ENCODE measurements around the gene STX1A.

Gene STX1A

DNA sequence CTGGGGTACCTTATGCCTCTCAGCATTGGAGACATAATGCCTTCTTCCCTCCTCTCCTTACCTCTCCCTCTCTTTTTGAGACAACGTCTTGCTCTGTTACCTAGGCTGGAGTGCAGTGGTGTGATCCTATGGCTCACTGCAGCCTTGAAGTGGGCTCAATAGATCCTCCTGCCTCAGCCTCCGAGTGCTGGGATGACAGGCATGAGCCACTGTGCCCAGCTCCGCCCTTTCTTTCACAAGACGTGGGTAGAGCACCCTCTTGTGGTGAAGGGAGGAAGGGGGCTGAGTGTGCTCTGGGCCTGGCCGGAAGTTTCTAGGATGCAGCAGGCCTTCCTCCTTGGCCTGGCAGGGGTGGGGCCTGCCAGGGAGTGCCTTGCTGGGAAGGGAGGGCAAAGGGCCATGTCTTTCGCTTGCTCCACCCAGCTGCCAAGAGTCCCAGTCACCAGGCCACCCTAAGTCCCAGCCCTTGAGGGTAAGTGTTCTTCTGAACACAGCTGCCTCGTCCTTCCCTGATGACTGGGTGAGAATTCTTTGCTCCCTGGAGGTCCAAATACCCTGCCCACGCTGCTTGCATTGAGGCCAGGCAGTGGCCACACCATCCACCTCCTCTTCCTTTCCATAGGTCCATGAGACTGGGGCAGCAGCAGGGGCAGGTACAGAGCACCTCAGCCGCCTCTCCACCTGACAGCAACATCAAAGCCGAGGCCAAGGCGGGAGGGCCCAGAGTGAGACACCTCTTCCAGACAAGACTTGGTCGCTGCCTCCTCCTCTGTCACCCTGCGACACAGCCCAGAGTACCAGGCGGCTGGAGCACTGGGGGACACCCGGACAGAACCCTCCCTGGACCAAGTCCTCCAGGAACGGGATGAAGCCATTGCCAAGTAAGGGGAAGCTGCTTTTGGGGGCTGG lies 15.4 kb upstream of the STX1A start:
- TF ChIP-seq, protein P1, sequence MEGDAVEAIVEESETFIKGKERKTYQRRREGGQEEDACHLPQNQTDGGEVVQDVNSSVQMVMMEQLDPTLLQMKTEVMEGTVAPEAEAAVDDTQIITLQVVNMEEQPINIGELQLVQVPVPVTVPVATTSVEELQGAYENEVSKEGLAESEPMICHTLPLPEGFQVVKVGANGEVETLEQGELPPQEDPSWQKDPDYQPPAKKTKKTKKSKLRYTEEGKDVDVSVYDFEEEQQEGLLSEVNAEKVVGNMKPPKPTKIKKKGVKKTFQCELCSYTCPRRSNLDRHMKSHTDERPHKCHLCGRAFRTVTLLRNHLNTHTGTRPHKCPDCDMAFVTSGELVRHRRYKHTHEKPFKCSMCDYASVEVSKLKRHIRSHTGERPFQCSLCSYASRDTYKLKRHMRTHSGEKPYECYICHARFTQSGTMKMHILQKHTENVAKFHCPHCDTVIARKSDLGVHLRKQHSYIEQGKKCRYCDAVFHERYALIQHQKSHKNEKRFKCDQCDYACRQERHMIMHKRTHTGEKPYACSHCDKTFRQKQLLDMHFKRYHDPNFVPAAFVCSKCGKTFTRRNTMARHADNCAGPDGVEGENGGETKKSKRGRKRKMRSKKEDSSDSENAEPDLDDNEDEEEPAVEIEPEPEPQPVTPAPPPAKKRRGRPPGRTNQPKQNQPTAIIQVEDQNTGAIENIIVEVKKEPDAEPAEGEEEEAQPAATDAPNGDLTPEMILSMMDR (IDR thresholded peaks at IDR 0.05; ENCODE audit: extremely low read depth, missing control alignments), result peak; percentile 66
- DNase-seq (ENCODE audit: low spot score), result peak; percentile 71

GRCh38 chr7:73732397-73732796 lies 12.9 kb upstream of the STX1A start:
- TF ChIP-seq, protein P1 (IDR thresholded peaks at IDR 0.05; ENCODE audit: extremely low read depth, missing control alignments), result no peak
- no peak for DNase-seq (ENCODE audit: low spot score)

- no peak for DNase-seq (ENCODE audit: low spot score)
- TF ChIP-seq, protein P1 (IDR thresholded peaks at IDR 0.05; ENCODE audit: extremely low read depth, missing control alignments), result no peak
These were observed 11.0 kb upstream of the STX1A start for GRCh38 chr7:73730485-73730884.

DNA sequence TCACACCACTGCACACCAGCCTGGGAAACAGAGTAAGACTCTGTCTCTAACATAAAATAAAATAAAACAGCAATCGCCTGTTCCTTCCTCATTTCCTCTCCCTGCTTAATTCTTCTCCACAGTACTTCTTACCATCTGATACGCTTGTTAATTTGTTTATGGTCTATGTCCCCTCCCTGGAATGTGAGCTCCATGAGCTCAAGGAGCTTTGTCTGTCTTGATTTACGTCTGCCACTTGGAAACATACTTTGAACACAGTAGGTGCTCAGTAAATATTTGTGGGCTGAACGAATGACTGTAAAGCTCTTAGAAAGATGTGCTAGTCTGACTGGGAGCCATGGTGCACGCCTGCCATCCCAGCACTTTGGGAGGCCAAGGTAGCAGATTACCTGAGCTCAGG lies 9.1 kb upstream of the STX1A start:
- TF ChIP-seq, protein P1 (IDR thresholded peaks at IDR 0.05; ENCODE audit: extremely low read depth, missing control alignments), result no peak
- no peak for DNase-seq (ENCODE audit: low spot score)

- DNase-seq (ENCODE audit: low spot score), result no peak
- TF ChIP-seq, protein P1 (IDR thresholded peaks at IDR 0.05; ENCODE audit: extremely low read depth, missing control alignments), result no peak
These were observed 8.5 kb upstream of the STX1A start for GRCh38 chr7:73727952-73728351.

DNA sequence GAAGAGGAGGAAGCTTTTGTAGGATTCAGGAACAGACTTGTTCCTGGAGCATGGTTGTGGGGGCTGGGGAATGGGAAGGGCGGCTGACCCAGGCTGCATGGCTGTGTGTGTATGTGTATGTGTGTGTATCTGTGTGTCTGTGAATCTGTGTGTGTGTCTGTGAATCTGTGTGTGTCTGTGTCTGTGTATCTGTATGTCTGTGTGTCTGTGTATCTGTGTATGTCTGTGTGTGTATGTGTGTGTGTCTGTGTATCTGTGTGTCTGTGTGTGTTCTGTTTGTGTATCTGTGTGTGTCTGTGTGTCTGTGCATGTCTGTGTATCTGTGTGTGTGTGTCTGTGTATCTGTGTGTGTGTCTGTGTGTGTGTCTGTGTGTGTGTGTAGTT lies 6.6 kb upstream of the STX1A start:
- TF ChIP-seq, protein P1 (IDR thresholded peaks at IDR 0.05; ENCODE audit: extremely low read depth, missing control alignments), result no peak
- no peak for DNase-seq (ENCODE audit: low spot score)

GRCh38 chr7:73723813-73724212 lies 4.3 kb upstream of the STX1A start:
- DNase-seq (ENCODE audit: low spot score), result no peak
- TF ChIP-seq, protein P1 (IDR thresholded peaks at IDR 0.05; ENCODE audit: extremely low read depth, missing control alignments), result no peak
